ENCODE measurements around the gene PPP1R9A.

- no peak for TF ChIP-seq CTCF (conservative IDR thresholded peaks at IDR 0.05; ENCODE audit: low read depth, low read length)
- no peak for TF ChIP-seq EZH2 (IDR thresholded peaks at IDR 0.05; ENCODE audit: borderline replicate concordance, low read depth, low read length, poor library complexity, severe bottlenecking)
Observed at GRCh38 chr7:95330204-95330960, 423.0 kb downstream of the PPP1R9A start.
